SK-N-SH (cell line): ENCODE data around the gene PARD3B. TPM values are rescaled to one million over a fixed set of nuclear protein-coding genes. Genes with fewer than 3 reads are reported as not detected.

ENCODE experiments used
- CTCF ChIA-PET: fragments of 300-600, 350-600 bp; formaldehyde crosslinking; extraction: SDS; loops from one replicate; lab custom pipeline; 2021; lab: Yijun Ruan, JAX
- POLR2A ChIA-PET: fragments of 350-600 bp; sonication (Branson Sonifier 250); formaldehyde crosslinking; extraction: SDS; loops from one replicate; lab custom pipeline; 2020; ENCODE audit warnings: antibody characterized with exemption, inconsistent platforms; lab: Yijun Ruan, JAX
- DNase-seq: peaks from one replicate; pipeline ENCODE4 v3.0.0; 2012
- H2AFZ ChIP-seq: fragments of 200-600 bp; sonication (generic); 2 replicates; pipeline ENCODE4 v1.8.1; 2016; ENCODE audit warnings: antibody characterized with exemption, mild to moderate bottlenecking, low read depth
- H3F3A ChIP-seq: fragments of 200-600 bp; sonication (generic); replicated peaks from 2 replicates; pipeline ENCODE3; 2016; ENCODE audit warnings: antibody characterized with exemption, mild to moderate bottlenecking; ENCODE audit not compliant: insufficient read depth
- H3K27ac ChIP-seq, 2 experiments: fragments of 200-500 bp in 1 of 2; fragments of 200-600 bp in 1 of 2; sonication (Bioruptor generic) in 1 of 2; sonication (generic), shearing (Covaris generic) in 1 of 2; 2 replicates each; pipeline versions ENCODE4 v1.5.1 to v1.6.1; 2014 to 2016; ENCODE audit warnings: low read depth in 2 of 2, inconsistent platforms in 1 of 2, low read length in 1 of 2, mild to moderate bottlenecking in 1 of 2, mixed read lengths in 1 of 2
- H3K27me3 ChIP-seq: fragments of 200-600 bp; sonication (generic), shearing (Covaris generic); 2 replicates; pipeline ENCODE4 v1.6.1; 2016; ENCODE audit warnings: mixed run types; ENCODE audit not compliant: insufficient read depth
- H3K36me3 ChIP-seq, 2 experiments: fragments of 200-500 bp in 1 of 2; fragments of 200-600 bp in 1 of 2; sonication (Bioruptor generic) in 1 of 2; sonication (generic) in 1 of 2; replicated peaks in 1 of 2; 2 replicates each; pipeline versions ENCODE3 to v1.5.1; 2014 to 2016; ENCODE audit warnings: low read length in 1 of 2, mild to moderate bottlenecking in 1 of 2; ENCODE audit not compliant: insufficient read depth in 2 of 2, control insufficient read depth in 1 of 2
- H3K4me1 ChIP-seq, 2 experiments: fragments of 200-500 bp in 1 of 2; fragments of 200-600 bp in 1 of 2; sonication (Bioruptor generic) in 1 of 2; sonication (generic), shearing (Covaris generic) in 1 of 2; 2 replicates each; pipeline versions ENCODE4 v1.5.1 to v1.6.1; 2014 to 2016; ENCODE audit warnings: low read depth in 1 of 2, low read length in 1 of 2, mixed run types in 1 of 2; ENCODE audit not compliant: insufficient read depth in 2 of 2, control insufficient read depth in 1 of 2
- H3K4me2 ChIP-seq: fragments of 200-600 bp; sonication (generic), shearing (Covaris generic); 2 replicates; pipeline ENCODE4 v1.6.1; 2017; ENCODE audit warnings: mixed run types
- H3K4me3 ChIP-seq, 2 experiments: fragments of 200-500 bp in 1 of 2; fragments of 200-600 bp in 1 of 2; sonication (Bioruptor generic) in 1 of 2; sonication (generic), shearing (Covaris generic) in 1 of 2; 2 replicates each; pipeline versions ENCODE4 v1.5.1 to v1.8.1; 2014 to 2016; ENCODE audit warnings: low read depth in 2 of 2, inconsistent platforms in 1 of 2, low read length in 1 of 2, mild to moderate bottlenecking in 1 of 2, mixed read lengths in 1 of 2, moderate library complexity in 1 of 2
- H3K79me2 ChIP-seq: fragments of 200-600 bp; sonication (generic); 2 replicates; pipeline ENCODE4 v1.8.1; 2017; ENCODE audit warnings: mild to moderate bottlenecking; ENCODE audit not compliant: insufficient read depth
- H3K9ac ChIP-seq: fragments of 200-600 bp; sonication (generic); 2 replicates; pipeline ENCODE4 v1.6.1; 2017; ENCODE audit warnings: mixed run types
- H3K9me2 ChIP-seq: fragments of 200-600 bp; sonication (generic); 2 replicates; pipeline ENCODE4 v1.6.1; 2017; ENCODE audit warnings: mixed run types
- H3K9me3 ChIP-seq: fragments of 200-600 bp; sonication (generic); 2 replicates; pipeline ENCODE4 v1.6.1; 2017; ENCODE audit warnings: mixed run types, mild to moderate bottlenecking, moderate library complexity
- H4K20me1 ChIP-seq: fragments of 200-600 bp; sonication (generic); 2 replicates; pipeline ENCODE4 v1.6.1; 2017; ENCODE audit warnings: mild to moderate bottlenecking, mixed run types; ENCODE audit not compliant: insufficient read depth
- EZH2phosphoT487 ChIP-seq: fragments of 200-600 bp; sonication (generic); IDR thresholded peaks from 2 replicates; pipeline ENCODE4 v1.6.1; 2017; ENCODE audit warnings: low read depth, mixed run types, mild to moderate bottlenecking, antibody characterized with exemption, moderate library complexity, borderline replicate concordance
- FOXJ3 ChIP-seq: sonication (generic); formaldehyde crosslinking; IDR thresholded peaks from 2 replicates; pipeline ENCODE4 v1.5.1; 2020; ENCODE audit warnings: mild to moderate bottlenecking, missing genetic modification reagents
- GABPA ChIP-seq: IDR thresholded peaks from 2 replicates; pipeline ENCODE4 v1.4.0; 2012; ENCODE audit warnings: low read depth, mild to moderate bottlenecking
- JUND ChIP-seq: IDR thresholded peaks from 2 replicates; pipeline ENCODE4 v1.4.0; 2012
- MEF2A ChIP-seq: IDR thresholded peaks from 2 replicates; pipeline ENCODE4 v1.4.0; 2012; ENCODE audit warnings: low read depth, borderline replicate concordance
- NFIC ChIP-seq: IDR thresholded peaks from 2 replicates; pipeline ENCODE4 v1.4.0; 2012; ENCODE audit warnings: borderline replicate concordance
- RAD21 ChIP-seq: IDR thresholded peaks from 2 replicates; pipeline ENCODE4 v1.6.1; 2012; ENCODE audit warnings: mild to moderate bottlenecking, low read length
- REST ChIP-seq: IDR thresholded peaks from 2 replicates; pipeline ENCODE4 v1.6.1; 2012; ENCODE audit warnings: mild to moderate bottlenecking, low read depth, low read length, moderate library complexity
- RFX5 ChIP-seq: IDR thresholded peaks from 2 replicates; pipeline ENCODE4 v1.6.1; 2012; ENCODE audit warnings: mild to moderate bottlenecking, improper control_type of control experiment, low read length
- SIN3A ChIP-seq: IDR thresholded peaks from 2 replicates; pipeline ENCODE4 v1.6.1; 2012; ENCODE audit warnings: low read depth, mild to moderate bottlenecking, low read length, moderate library complexity, borderline replicate concordance
- TAF1 ChIP-seq: IDR thresholded peaks from 2 replicates; pipeline ENCODE4 v1.6.1; 2012; ENCODE audit warnings: low read depth, mild to moderate bottlenecking, low read length, moderate library complexity, borderline replicate concordance
- TCF12 ChIP-seq: IDR thresholded peaks from 2 replicates; pipeline ENCODE4 v1.4.0; 2012
- TEAD4 ChIP-seq: IDR thresholded peaks from 2 replicates; pipeline ENCODE4 v1.4.0; 2012; ENCODE audit warnings: mild to moderate bottlenecking, borderline replicate concordance; ENCODE audit not compliant: insufficient read depth
- USF2 ChIP-seq: fragments of 150-350 bp; IDR thresholded peaks from 2 replicates; pipeline ENCODE4 v1.6.1; 2017; ENCODE audit warnings: antibody characterized with exemption, low read length, low read depth, borderline replicate concordance
- ZBTB33 ChIP-seq: IDR thresholded peaks from 2 replicates; pipeline ENCODE4 v1.4.0; 2012; ENCODE audit warnings: low read depth, borderline replicate concordance
- WGBS: methylation state at CpG from one replicate; pipeline ENCODE4 v1.1.6; 2017; ENCODE audit warnings: low lambda C conversion rate; 5-methylcytosine and 5-hydroxymethylcytosine counted together
- polyA plus RNA-seq, 3 experiments: library from polyadenylated mRNA; depleted of rRNA; stranded (reverse); fragments of >200 nt; gene quantifications; 2 replicates each; pipeline ENCODE4 v1.2.3, GENCODE V29; 2012

PARD3B gene
- polyA plus RNA-seq, 1 of the 3 experiments (the other 2 are of a cell fraction): 0.87 TPM

DNA sequence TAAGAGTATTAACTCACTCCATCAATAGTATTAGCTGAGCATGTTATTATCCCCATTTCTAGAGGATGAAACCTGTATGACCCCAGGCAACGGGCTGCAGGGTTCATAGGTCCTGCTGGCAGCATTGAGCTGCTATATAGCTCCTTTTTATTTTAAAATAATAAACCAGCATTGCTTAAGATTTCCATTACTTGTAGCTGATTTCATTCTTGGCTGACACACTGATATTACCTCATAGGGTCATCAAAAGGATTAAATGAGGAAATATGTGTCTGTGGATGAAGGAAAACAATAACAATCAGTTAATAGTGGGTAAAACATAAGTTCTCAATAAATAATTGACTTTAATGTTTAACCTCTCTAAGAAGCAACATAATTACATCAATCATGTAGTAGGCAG is 1088.7 kb downstream of the PARD3B start:
- ChIA-PET POLR2A (no interaction called here), CTCF (no interaction called here)
- H2AFZ ChIP-seq: no peak overlapping the region
- H3K36me3 ChIP-seq: no peaks in the 10 kb centered on the region
- 57% methylated on average over 1 of the region's 1 CpG for WGBS
- H3K9me2 ChIP-seq: no peaks in the 10 kb centered on the region
- H3K27ac ChIP-seq: no peak overlapping the region
- TF ChIP-seq GABPA: no peak
- no peak for TF ChIP-seq USF2
- no peak for TF ChIP-seq TCF12
- TF ChIP-seq FOXJ3: no peak
- TF ChIP-seq TEAD4: no peak
- no peak for TF ChIP-seq NFIC
- TF ChIP-seq ZBTB33: no peak
- no peak for TF ChIP-seq TAF1
- TF ChIP-seq RFX5: no peak
- no peak for TF ChIP-seq JUND
- no peak for TF ChIP-seq SIN3A
- no peak for TF ChIP-seq REST
- no peak for TF ChIP-seq EZH2phosphoT487
- TF ChIP-seq RAD21: no peak
- no peak for TF ChIP-seq MEF2A
- H3K4me3 ChIP-seq: no peak overlapping the region
- H3K4me1 ChIP-seq: peaks cover 0 to 7% of the 10 kb centered on the region in 2 experiments; a peak in 1 of 4 replicates
- H4K20me1 ChIP-seq: no peaks in the 10 kb centered on the region
- no peaks in the 10 kb centered on the region for H3F3A ChIP-seq
- H3K9me3 ChIP-seq: no peaks in the 10 kb centered on the region
- no peaks in the 10 kb centered on the region for H3K27me3 ChIP-seq
- no peaks in the 10 kb centered on the region for H3K79me2 ChIP-seq
- no peak overlapping the region for H3K9ac ChIP-seq
- H3K4me2 ChIP-seq: no peak overlapping the region
- no peak for DNase-seq
